HS-5 (cell line): Measurements from ENCODE around the gene MUC2.

Experiments
- DNase-seq: peaks from one replicate; pipeline ENCODE4 v3.0.0-alpha.2; 2012; ENCODE audit warnings: low read depth

MUC2 gene

DNA sequence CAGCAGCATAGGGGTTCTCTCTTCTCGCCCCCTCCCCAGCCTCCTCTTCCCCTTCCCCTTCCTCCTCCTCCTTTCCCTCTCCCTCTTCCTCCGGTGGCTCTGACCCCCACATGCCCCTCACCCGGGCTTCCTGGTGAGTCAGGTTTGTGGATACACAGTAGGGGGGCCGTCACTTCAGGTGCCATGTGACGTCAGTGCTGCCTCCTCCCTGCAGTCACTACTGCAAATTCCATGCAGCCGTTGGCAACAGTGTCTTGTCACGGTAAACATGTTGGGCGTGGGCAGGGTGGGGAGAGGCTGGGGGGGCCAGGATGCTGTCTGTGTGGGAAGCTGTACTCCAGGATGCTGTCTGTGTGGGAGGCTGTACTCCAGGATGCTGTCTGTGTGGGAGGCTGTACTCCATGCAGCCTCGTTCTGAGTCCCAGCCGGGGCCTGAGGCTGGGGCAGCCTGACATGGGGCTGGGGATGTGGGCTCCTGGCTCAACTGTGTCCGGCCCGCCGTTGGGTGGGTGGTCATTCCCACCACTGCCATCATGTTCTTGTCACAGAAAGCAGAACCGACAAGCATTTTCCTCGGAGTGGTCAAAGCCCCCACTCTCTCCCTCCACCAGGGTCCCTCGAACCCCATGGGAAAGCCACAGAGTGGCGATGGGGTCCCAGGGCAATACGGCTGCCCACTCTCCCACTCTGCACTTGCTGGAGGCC lies 2.4 kb upstream of the MUC2 start:
- DNase-seq, result no peak

DNA sequence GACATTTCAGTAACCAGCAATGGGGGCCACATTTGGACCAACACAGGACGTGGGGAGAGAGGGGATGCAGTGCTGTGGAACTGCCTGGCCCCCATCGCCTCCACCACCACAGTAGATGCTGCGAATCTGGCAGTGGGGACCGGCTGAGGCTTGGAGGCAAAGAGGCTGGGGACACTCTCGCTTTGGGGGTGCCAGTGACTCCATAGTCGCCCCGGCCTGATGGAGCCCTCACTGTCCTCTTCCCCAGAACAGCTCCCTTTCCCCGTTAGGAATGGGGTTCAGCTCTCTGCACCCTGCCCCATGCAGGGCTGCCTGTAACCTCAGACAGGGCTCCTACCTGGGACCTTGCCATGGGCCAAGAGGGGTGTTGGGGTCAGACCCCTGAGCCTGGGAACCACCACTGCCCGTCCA lies 1.8 kb upstream of the MUC2 start:
- DNase-seq, result no peak

DNA sequence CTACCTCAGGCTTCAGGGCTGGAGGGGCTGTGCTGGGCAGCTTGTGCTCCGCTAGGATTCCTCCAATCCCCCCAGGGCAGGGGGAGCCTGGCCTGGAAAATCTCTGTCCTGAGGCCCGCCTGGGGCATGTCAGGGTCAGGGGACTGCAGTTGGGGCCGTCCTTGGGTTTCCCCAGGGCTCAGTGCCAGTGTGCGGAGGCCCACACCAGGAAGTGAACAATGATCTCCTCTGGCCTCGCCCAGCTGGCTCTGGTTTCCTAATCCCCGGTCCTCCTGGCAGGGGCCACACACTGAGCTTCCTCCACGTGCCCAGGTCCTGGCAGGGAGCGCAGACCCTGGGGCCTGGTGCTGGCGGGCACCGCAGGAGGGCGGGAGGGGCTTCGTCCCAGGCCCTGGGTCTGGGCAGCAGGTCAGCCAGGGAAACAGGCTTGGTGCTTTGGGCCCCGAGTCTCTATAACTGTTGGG lies 1.4 kb upstream of the MUC2 start:
- no peak for DNase-seq

DNA sequence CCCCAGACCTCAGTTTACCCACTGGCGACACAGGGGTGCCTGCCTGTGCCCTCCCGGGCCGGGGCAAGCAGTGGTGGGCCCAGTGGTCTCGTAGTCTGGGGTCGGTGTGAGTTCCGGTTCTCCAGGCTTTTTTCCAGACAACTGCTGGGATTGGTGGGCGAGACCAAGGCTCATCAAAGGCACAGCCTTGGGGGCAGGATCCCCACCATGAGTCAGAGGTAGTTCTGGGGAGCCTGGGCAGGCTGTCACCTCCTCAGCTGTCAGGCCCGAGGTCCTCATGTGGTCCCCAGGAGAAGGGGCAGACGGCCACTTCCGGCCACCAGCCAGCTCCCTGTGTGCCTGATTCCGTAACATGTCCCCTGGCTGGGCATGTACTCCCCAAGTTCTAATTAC lies 827 bp upstream of the MUC2 start:
- no peak for DNase-seq

DNA sequence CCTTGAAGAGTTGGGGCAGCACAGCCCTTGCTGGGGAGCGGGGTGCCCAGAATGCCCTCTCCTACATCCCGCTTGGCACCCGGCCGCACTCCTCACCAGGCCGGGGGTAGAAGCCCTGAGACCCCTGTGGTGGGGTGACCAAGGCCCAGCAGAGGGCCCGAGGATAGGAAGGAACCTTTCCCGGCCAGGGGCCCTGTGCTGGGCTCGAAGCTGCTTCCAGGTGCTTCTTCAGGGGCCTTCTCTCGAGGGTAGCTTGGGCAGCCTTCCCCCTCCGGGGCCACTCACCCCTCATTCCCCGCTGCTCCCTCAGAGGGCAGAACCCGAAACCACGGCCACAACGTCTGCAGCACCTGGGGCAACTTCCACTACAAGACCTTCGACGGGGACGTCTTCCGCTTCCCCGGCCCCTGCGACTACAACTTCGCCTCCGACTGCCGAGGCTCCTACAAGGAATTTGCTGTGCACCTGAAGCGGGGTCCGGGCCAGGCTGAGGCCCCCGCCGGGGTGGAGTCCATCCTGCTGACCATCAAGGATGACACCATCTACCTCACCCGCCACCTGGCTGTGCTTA lies 752 bp downstream of the MUC2 start:
- no peak for DNase-seq

DNA sequence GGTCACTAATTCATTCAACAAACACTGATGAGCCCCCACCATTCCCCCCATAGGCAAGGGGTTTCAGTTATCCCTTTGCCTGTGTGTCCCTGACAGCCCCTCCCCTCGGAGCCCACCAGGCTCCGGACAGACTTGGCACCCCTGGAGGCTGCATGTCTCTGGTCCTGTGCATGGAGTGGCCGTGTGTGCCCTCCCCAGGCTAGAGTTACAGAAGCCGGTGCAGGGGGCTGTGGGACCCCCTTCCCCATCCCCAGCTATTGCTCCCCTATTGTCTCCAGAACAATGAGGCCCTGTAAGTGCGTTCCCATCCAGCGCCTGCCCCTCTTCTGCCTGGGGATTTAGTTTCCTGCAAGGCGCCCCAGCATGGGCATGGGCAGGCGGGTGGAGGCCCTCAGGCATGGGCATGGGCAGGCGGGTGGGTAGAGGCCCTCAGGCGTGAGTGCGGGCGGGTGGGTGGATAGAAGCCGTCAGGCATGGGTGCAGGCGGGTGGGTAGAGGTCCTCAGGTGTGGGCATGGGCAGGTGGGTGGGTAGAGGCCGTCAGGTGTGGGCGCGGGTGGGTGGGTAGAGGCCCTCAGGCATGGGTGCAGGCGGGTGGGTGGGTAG lies 1.5 kb downstream of the MUC2 start:
- DNase-seq, result no peak

DNA sequence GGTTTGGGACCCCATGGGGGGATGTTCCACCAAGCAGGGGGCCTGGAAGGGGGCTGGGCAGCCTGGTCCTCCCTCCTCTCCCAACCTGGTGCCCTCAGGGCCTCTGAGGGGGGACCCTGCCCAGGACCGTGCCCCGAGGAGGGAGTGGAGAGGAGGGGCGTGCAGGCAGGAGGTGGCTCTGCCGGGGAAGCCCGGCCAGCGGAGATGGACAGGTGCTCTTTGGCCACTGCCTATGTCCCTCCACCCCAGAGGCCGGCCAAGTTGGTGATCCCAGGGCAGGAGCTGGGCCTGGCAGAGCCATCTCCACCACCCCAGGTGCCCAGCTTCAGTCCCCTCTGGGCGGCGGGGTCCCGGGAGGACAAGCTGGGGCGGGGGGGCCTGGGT lies 2.4 kb downstream of the MUC2 start:
- DNase-seq, result no peak

DNA sequence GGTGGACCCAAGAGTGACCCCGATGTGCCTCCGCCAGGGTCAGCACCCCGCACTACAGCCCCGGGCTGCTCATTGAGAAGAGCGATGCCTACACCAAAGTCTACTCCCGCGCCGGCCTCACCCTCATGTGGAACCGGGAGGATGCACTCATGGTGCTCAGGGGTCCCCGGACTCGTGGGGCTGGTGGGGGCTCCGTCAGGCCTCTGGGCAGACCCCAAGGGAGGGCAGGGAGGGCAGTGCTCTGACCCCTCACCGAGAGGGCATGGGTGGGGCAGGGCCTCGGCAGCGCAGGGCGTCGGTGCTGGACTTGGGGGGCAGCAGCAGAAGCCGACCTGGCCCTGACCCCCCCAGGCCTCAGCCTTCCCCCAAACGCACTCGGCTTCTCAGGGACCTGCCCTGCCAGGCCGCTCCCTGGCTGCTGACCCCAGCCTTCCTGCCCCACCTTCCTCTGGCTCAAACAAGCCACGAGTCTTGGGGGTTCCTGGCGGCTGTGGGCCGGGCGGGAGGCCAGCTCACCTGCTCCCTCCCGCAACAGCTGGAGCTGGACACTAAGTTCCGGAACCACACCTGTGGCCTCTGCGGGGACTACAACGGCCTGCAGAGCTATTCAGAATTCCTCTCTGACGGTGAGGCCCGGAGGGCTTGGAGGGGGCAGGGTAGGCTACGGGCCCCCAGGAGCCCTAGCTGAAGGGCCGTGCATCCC lies 2.9 kb downstream of the MUC2 start:
- DNase-seq, result no peak

DNA sequence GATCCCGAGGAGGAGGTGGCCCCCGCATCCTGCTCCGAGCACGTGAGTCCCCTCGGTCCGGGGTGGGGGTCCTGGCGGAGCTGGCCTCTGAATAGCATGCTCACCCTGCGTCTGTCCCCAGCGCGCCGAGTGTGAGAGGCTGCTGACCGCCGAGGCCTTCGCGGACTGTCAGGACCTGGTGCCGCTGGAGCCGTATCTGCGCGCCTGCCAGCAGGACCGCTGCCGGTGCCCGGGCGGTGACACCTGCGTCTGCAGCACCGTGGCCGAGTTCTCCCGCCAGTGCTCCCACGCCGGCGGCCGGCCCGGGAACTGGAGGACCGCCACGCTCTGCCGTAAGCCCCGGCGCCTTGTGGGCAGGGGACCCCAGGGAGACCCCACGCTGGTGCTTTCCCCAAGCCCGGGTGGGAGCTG lies 3.5 kb downstream of the MUC2 start:
- no peak for DNase-seq

DNA sequence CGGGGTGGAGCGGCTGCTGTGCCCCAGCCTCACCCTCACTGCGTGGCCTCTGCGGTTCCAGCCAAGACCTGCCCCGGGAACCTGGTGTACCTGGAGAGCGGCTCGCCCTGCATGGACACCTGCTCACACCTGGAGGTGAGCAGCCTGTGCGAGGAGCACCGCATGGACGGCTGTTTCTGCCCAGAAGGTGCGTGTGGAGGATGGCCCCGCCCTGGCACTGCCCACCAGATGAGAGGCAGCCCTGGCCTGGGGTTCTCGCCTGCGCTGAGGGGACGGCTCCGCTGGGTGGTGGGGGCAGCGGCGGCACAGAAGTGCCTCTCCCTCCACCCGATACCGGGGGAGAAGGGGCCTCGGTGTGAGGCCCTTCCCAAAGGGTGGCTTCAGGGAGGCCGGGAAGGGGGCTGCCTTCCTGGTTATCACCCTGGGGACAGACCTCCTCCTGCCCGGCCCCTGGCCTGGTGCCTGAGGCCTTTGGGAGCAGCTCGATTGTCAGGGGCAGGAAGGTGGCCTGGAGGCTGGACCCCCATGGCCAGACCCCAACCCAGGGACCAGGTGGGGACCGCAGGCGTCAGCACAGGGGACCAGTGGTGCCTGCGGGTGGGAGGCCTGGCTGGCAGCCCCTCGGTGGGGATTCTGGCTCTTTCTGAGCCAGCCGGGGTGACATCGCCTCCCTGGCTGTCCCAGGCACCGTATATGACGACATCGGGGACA lies 7.1 kb downstream of the MUC2 start:
- no peak for DNase-seq

DNA sequence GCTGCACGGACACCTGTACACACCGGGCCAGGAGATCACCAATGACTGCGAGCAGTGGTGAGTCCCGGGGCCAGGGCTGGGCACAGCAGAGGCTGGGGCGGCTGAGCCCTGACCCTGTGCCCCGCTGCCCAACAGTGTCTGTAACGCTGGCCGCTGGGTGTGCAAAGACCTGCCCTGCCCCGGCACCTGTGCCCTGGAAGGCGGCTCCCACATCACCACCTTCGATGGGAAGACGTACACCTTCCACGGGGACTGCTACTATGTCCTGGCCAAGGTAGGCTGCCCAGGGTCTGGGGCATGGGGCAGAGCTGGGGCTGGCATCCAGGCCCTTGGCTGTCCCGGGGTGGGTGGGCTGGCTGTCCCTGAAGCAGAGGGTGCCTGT lies 7.7 kb downstream of the MUC2 start:
- DNase-seq, result no peak

DNA sequence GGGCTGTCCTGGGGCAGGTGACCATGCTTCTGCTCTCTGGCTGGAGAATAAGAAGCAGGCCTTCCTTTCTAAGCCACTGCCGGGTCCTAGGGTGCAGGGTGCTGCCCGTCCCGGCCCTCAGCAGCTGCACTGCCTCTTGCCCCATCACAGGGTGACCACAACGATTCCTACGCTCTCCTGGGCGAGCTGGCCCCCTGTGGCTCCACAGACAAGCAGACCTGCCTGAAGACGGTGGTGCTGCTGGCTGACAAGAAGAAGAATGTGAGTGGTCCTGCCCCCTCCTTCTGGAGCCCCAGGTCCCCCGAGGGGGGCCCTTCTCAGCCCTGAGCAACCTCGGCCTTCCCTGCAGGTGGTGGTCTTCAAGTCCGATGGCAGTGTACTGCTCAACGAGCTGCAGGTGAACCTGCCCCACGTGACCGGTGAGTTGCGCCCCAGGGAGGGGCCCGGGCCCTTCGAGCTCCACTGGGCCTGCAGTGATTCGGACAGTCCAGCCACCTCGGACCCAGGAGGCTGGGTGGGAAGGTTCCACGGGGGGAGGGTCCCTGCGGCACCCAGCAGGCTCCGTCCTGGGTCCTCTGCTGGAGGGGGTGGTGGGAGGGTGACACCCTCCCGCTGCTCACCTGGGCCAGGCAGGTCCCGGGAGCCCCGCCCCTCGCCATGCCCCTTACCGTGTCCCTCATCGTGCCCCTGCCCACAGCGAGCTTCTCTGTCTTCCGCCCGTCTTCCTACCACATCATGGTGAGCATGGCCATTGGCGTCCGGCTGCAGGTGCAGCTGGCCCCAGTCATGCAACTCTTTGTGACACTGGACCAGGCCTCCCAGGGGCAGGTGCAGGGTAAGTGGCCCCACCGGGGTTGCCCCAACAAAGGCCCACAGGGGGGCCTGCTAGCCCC lies 8.3 kb downstream of the MUC2 start:
- no peak for DNase-seq

DNA sequence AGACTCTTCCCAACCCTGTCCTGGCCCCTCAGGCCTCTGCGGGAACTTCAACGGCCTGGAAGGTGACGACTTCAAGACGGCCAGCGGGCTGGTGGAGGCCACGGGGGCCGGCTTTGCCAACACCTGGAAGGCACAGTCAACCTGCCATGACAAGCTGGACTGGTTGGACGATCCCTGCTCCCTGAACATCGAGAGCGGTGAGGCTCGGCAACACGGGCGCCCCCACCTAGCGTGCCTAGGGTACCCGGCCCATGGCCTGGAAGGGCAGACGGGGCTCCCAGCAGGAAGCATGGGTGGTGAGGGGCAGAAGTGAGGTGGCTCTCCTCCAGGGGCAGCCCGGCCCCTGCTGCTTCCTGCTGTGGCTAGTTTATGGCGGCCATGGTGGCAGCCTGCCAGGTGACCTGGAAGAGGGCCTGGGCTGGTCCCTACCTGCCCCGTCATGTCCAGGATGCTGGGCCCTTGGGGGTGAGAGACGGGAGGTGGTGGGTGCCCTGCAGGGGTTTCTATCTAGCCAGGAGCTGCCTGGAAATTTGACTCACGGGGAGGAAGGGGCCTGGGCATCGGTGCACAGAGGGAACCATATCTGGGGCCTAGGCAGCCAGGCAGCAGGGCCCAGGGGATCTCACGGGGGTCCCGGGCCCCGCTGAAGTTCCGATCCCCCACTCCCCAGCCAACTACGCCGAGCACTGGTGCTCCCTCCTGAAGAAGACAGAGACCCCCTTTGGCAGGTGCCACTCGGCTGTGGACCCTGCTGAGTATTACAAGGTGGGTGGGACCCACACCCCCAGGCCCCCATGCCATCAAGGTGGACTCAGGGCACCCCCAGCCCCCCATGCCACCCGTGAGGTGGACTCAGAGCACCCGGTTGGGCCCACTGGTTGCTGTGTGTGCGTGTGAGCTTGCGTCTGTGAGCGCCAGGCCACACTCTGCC lies 9.2 kb downstream of the MUC2 start:
- DNase-seq, result no peak

DNA sequence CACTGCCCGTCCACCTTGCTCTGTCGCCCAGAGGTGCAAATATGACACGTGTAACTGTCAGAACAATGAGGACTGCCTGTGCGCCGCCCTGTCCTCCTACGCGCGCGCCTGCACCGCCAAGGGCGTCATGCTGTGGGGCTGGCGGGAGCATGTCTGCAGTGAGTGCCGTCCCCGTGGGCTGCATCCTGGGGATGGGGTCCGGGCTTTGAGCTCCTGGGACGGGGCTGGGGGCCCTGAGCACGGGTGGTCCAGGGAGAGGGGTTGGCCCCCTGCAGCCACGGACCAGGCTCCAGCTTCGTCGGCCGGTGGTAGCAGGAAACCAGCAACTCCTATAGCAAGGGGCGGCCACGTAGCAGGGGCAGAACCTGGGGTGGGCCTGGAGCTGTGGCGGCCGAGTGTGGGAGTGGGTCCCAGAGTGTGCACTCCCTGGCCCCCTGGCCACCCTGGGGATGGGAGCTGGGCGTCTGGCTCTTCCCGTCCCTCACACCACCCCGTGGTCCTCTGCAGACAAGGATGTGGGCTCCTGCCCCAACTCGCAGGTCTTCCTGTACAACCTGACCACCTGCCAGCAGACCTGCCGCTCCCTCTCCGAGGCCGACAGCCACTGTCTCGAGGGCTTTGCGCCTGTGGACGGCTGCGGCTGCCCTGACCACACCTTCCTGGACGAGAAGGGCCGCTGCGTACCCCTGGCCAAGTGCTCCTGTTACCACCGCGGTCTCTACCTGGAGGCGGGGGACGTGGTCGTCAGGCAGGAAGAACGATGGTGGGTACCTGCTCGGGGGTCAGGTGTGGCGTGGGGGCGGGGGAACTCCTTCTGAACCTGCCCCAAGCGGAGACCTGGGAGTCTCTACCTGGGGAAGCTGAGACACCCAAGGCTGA lies 10.1 kb downstream of the MUC2 start:
- no peak for DNase-seq

DNA sequence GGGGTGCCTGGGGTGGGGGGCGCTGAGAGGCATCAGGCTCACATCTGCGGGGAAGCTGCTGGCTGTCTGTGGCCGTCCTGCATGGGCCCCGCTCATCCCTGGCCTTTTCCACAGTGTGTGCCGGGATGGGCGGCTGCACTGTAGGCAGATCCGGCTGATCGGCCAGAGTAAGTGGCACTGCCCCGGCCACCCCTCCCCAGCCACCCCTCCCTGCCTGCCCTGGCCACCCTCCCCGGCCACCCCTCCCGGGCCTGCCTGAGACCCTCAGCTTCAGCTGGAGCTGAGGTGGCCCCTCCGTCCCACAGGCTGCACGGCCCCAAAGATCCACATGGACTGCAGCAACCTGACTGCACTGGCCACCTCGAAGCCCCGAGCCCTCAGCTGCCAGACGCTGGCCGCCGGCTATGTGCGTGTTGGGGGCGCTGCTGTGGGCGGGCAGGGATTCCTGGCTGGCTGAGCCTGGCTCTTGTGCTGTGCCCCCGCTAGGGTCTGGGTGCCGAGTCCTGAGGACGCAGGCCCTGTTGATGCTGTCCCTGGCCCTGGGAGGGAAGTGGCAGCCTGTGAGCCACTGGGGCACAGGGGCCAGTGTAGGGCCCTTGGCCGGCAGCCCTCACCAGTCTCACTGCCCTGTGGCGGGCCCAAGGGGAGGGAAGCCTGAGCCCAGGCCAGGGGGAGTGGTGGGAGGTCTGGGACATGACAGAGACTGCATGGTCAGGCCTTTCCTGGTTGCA lies 10.9 kb downstream of the MUC2 start:
- DNase-seq, result no peak

DNA sequence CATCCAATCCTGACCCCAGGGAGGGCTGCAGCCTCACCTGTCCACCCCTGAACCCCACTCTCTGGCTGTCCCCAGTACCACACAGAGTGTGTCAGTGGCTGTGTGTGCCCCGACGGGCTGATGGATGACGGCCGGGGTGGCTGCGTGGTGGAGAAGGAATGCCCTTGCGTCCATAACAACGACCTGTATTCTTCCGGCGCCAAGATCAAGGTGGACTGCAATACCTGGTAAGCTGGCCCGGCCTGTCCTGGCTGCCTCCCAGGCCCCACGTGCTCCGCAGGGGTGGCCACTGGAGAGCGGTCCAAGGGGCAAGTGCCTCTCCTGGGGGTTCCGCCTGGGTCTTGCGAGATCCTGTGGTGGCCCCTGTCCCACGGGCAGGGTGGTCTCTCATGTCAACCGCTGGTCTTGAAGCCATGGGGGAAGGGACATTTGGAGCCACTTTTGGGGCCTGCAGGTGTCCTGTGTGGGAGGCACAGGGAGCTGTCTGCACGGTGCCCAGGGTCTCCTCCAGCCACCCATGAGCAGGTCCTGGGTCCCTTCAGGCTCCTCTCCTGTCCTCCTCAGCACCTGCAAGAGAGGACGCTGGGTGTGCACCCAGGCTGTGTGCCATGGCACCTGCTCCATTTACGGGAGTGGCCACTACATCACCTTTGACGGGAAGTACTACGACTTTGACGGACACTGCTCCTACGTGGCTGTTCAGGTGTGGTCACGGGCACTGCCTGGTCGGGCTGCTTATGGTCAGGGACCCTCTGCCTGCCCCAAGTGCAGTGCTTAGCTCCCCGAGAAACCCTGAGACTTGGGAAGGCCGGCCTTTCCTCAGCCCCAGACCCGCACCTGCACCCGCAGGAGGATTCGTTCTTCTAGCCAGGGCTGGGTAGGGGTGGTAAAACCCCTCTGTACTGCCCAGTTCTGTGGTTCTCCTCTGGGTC lies 11.8 kb downstream of the MUC2 start:
- no peak for DNase-seq

DNA sequence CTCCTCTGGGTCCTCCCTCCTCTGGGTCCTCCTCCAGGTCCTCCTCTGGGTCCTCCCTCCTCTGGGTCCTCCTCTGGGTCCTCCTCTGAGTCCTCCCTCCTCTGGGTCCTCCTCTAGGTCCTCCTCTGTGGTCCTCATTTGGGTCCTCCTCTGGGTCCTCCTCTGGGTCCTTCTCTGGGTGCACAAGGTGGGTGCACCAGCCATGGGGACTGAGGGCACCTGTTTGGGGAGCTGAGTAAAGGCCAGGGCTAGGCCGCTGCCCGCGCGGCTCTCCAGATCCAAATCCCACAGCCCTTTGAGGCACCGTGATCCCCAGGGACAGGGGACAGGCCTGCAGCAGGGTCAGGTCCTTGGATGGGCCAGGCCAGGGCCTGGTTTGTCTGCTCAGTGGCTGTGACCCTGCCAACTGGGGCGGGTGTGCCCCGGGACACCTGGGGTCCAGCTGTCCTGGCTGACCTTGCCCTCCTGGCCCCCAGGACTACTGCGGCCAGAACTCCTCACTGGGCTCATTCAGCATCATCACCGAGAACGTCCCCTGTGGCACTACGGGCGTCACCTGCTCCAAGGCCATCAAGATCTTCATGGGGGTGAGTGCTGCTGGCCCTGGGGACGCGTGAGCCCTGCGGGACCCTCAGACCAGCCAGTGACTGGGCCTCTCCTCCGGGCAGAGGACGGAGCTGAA lies 12.7 kb downstream of the MUC2 start:
- no peak for DNase-seq
